Astrocyte of the cerebellum (primary cell): ENCODE results near the gene MINDY1.

ENCODE experiments used
- DNase-seq: peaks from one replicate; pipeline ENCODE4 v3.0.0-alpha.2; 2011; ENCODE audit warnings: low read depth
- H3K4me3 ChIP-seq: 2 replicates; pipeline ENCODE4 v1.5.1; 2011; ENCODE audit warnings: mild to moderate bottlenecking, low read depth, low read length, moderate library complexity
- in situ Hi-C: cut with HindIII; loops from 2 replicates; pipeline ENCODE4 v1.10.0; 2017; ENCODE audit warnings: low sequenced_read_pairs
- TF ChIP-seq, protein P1 (sequence below): IDR thresholded peaks from 2 replicates; pipeline ENCODE4 v1.5.1; 2012; ENCODE audit warnings: low read length, low read depth, moderate library complexity, mild to moderate bottlenecking; ENCODE audit errors: missing control alignments

Gene MINDY1

DNA sequence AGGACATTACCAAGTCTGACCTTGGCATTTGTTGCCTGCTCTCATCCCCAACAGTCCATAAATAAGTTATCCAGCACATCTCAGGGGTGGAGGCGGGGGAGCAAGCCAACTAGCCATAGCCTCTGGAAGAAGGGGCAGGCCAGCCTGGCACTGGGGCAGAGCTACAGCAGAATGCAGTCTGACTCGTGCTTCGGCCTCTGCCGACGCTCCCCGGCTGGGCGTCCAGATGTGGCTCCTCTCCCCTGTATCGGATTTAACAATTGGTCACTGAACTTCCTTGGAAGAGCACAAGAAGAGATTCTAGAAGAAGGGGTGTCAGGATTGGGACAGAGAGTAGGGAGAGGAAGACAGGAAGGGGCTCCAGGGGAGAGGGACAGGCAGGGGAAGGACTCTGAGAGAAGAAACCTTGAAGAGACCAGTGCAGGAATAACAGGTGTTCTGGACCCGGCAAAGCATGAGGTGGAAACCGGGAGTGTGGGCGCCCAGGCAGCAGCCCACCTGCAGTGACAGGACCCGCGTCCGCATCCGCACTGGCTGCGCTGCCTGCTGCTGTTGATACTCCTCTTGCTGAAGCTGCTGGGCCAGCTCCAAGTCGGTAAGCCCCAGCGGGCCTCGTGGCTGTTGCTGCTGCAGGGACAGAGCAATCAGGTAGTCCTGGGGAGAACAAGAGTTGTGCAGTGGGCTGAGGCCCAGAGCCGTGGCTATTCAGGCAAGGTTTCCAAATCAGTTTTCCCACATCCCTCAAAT is 9.4 kb downstream of the MINDY1 start:
- no peak overlapping the region for H3K4me3 ChIP-seq
- in situ Hi-C loops, result no loop called here
- DNase-seq, result no peak
- TF ChIP-seq, protein P1, sequence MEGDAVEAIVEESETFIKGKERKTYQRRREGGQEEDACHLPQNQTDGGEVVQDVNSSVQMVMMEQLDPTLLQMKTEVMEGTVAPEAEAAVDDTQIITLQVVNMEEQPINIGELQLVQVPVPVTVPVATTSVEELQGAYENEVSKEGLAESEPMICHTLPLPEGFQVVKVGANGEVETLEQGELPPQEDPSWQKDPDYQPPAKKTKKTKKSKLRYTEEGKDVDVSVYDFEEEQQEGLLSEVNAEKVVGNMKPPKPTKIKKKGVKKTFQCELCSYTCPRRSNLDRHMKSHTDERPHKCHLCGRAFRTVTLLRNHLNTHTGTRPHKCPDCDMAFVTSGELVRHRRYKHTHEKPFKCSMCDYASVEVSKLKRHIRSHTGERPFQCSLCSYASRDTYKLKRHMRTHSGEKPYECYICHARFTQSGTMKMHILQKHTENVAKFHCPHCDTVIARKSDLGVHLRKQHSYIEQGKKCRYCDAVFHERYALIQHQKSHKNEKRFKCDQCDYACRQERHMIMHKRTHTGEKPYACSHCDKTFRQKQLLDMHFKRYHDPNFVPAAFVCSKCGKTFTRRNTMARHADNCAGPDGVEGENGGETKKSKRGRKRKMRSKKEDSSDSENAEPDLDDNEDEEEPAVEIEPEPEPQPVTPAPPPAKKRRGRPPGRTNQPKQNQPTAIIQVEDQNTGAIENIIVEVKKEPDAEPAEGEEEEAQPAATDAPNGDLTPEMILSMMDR, result no peak

DNA sequence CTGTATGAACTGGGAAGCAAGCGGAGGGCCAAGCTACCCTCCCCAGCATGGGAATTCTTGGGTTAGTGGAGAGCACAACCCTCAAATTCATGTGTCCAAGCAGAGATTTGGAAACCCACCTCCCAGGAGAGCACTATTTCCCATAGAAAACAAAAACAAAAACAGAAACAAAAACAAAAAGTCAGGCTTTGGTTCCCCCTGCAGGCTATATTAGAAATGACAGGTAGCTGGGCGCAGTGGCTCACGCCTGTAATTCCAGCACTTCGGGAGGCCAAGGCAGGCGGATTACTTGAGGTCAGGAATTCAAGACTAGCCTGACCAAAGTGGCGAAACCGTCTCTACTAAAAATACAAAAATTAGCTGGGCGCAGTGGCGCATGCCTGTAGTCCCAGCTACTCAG is 10.8 kb downstream of the MINDY1 start:
- in situ Hi-C loops, result no loop called here
- TF ChIP-seq, protein P1, result peak; percentile 65
- H3K4me3 ChIP-seq, result no peak overlapping the region
- no peak for DNase-seq

GRCh38 chr1:150995460-150995859 is 11.2 kb downstream of the MINDY1 start:
- TF ChIP-seq, protein P1, result no peak
- no peak for DNase-seq
- in situ Hi-C loops, result no loop called here
- no peak overlapping the region for H3K4me3 ChIP-seq

DNA sequence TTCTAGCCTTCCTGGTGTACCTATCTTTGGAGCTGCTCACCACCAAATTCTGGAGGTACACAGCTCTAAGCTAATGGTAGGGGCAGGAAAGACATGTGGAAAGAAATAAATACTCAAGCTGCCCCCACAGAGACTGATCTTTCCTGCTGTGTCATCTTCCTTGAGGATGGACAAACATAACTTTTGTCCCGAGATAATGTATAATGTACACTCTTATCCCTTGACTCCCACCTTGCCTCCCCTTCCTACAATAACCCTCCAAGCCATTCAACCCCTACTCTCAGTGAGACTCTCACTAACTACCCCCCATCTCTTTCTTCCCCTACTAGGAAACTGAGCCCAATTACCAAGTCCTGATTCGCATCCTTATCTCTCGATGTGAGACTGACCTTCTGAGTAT is 12.5 kb downstream of the MINDY1 start:
- H3K4me3 ChIP-seq, result no peak overlapping the region
- TF ChIP-seq, protein P1, result no peak
- in situ Hi-C loops, result no loop called here
- no peak for DNase-seq

DNA sequence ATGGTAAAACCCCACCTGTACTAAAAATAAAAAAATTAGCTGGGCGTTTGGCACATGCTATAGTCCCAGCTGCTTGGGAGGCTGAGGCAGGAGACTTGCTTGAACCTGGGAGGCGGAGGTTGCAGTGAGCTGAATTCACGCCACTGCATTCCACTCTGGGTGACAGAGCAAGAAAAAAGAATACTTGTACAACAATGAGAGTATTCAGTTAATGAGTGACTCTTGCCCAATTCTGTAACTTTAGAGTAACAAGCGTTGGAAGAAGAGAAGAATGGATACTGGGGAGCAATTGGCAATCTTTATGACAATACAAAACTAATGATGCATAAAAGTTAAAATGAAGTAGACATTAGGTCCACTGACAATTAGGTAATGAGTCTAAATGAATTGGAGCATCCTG is 14.1 kb downstream of the MINDY1 start:
- no peak overlapping the region for H3K4me3 ChIP-seq
- DNase-seq, result no peak
- TF ChIP-seq, protein P1, result no peak
- in situ Hi-C loops, result no loop called here

DNA sequence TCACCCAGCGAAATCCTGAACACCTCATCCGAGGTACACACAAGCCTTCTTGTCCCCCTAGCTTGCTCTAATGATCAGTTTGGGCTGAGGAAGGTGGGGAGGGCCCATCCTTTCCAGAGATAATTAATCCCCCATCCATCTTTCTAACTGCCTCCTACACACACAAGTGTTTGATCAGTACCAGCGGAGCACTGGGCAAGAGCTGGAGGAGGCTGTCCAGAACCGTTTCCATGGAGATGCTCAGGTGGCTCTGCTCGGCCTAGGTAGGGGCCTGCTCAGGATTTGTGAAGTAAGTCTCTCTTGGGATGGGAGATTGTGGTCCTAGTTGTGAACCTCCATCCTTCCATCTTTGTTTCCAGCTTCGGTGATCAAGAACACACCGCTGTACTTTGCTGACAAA is 18.8 kb downstream of the MINDY1 start:
- in situ Hi-C loops, result no loop called here
- DNase-seq, result no peak
- no peak overlapping the region for H3K4me3 ChIP-seq
- TF ChIP-seq, protein P1, result no peak
